Measurements from ENCODE around the gene PNMA3. TPM values are rescaled to one million over a fixed set of nuclear protein-coding genes. Genes with fewer than 3 reads are reported as not detected.

The PNMA3 gene
- total and polyA plus RNA-seq, 10 of the 15 experiments (the other 5 are each of a cell fraction or from before 2014, with no cell fraction given), result 0.06 TPM; not detected in 9

DNA sequence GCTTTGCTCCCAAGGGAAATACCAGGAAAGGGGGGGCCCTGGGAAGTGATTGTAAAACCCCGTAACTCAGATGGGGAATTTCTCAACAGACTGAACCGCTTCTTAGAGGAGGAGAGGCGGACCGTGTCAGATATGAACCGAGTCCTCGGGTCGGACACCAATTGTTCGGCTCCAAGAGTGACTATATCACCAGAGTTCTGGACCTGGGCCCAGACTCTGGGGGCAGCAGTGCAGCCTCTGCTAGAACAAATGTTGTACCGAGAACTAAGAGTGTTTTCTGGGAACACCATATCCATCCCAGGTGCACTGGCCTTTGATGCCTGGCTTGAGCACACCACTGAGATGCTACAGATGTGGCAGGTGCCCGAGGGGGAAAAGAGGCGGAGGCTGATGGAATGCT is 1.0 kb downstream of the PNMA3 start:
- Histone ChIP-seq H3K27ac (ENCODE audit: control insufficient read depth, insufficient read depth) (no peak overlapping the region), H3K4me3 (no peak overlapping the region), H3K27me3 (replicated peaks in 1 of 2; ENCODE audit: control insufficient read depth in 2 of 2, insufficient read depth in 2 of 2, low read length in 1 of 2) (no peaks in the 10 kb centered on the region), H3K4me1 (ENCODE audit: control insufficient read depth, insufficient read depth, low read length) (no peaks in the 10 kb centered on the region), H3K9me3 (replicated peaks; ENCODE audit: control insufficient read depth, insufficient read depth, low read length) (no peaks in the 10 kb centered on the region), H3K79me2 (ENCODE audit: control insufficient read depth, insufficient read depth, low read length) (no peaks in the 10 kb centered on the region), H4K20me1 (ENCODE audit: control insufficient read depth, insufficient read depth) (no peaks in the 10 kb centered on the region), H3K4me2 (ENCODE audit: control insufficient read depth, insufficient read depth) (no peak overlapping the region), H3K36me3 (ENCODE audit: control insufficient read depth in 2 of 2, insufficient read depth in 2 of 2, low read length in 1 of 2) (no peaks in the 10 kb centered on the region), H2AFZ (ENCODE audit: control insufficient read depth, low read depth, low read length) (no peak overlapping the region), H3K9ac (ENCODE audit: control insufficient read depth, insufficient read depth, low read length) (no peak overlapping the region)
- ATAC-seq (no peak), DNase-seq (ENCODE audit: low read depth, low spot score) (no peak), FAIRE-seq (no peak)
- SMC1A ChIA-PET (ENCODE audit: uncharacterized antibody, unreplicated experiment), result no interaction called here
- no TSS peak for BruUV-seq (replicated peaks)
- in situ Hi-C loops (cut with MboI), result no loop called here
- WGBS (ENCODE audit: insufficient coverage, insufficient replicate concordance, low lambda C conversion rate, missing lambda C conversion rate), result 63% methylated on average over 11 of the region's 11 CpGs
- CTCF ChIA-PET, result no interaction called here
- POLR2A ChIA-PET, result no interaction called here
- TF ChIP-seq TARDBP (IDR thresholded peaks at IDR 0.05; ENCODE audit: borderline replicate concordance), result no peak
- RAD21 ChIA-PET (ENCODE audit: unreplicated experiment), result no interaction called here
- intact Hi-C loops (cut with micrococcal nuclease; ENCODE audit: unreplicated experiment), result no loop called here

DNA sequence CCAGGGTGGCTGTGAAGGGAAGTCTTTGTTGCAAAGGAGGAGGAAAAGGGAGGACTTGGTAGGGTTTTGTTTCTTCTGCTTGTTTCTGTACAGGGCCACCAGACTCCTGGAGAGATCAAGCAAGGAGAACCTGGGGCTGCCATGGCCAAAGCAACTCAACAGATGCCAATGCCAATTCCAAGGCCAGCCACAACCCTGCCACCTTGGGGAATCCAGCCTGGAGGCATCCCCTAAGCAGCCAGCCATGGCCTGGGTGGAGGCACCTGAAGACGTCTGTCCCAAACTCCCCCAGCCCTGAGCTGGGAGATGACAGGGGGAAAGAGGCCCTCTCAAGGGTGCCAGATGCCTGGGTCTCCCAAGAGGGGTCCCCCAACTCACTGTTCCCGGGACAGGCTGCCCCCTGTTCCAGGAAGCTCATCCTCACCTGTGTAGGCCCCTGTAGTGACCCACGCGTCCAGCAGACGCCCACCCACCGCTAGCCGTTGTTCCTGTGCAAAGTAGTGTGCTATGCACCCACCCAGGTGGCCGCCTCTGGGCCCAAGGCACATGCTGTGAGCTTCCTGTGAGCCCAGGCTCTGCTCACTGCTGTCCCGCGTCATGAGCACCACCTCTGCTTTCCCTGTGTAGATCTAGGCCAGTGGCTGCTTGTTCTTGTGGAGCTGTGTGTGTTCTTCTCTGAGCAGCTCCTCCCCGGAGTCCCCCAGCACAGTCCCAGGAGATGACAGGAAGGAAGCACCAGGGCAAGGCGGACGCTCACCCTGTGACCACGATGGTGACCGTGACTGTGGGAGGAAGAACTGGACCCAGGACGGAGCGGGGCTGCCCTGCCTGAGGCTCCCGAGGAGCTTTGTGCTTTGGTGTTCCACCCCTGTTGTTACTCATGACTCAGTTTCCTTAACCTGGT is 3.2 kb downstream of the PNMA3 start:
- CTCF ChIA-PET, result interaction anchor here (0.6 kb wide), 1 partner anchor 1718 kb away, joined by 3 read pairs; no protein-coding TSS in a partner anchor
- POLR2A ChIA-PET, result no interaction called here
- no TSS peak for BruUV-seq (replicated peaks)
- Histone ChIP-seq H2AFZ (ENCODE audit: control insufficient read depth, low read depth, low read length) (no peak overlapping the region), H3K4me3 (no peak overlapping the region), H3K79me2 (ENCODE audit: control insufficient read depth, insufficient read depth, low read length) (no peaks in the 10 kb centered on the region), H3K4me2 (ENCODE audit: control insufficient read depth, insufficient read depth) (no peak overlapping the region), H3K27ac (ENCODE audit: control insufficient read depth, insufficient read depth) (no peak overlapping the region), H3K9ac (ENCODE audit: control insufficient read depth, insufficient read depth, low read length) (no peak overlapping the region), H3K9me3 (replicated peaks; ENCODE audit: control insufficient read depth, insufficient read depth, low read length) (no peaks in the 10 kb centered on the region), H4K20me1 (ENCODE audit: control insufficient read depth, insufficient read depth) (no peaks in the 10 kb centered on the region), H3K4me1 (ENCODE audit: control insufficient read depth, insufficient read depth, low read length) (no peaks in the 10 kb centered on the region), H3K36me3 (ENCODE audit: control insufficient read depth in 2 of 2, insufficient read depth in 2 of 2, low read length in 1 of 2) (no peaks in the 10 kb centered on the region), H3K27me3 (replicated peaks in 1 of 2; ENCODE audit: control insufficient read depth in 2 of 2, insufficient read depth in 2 of 2, low read length in 1 of 2) (no peaks in the 10 kb centered on the region)
- FAIRE-seq (no peak), ATAC-seq (no peak), DNase-seq (ENCODE audit: low read depth, low spot score) (no peak)
- in situ Hi-C loops (cut with MboI) (no loop called here), intact Hi-C loops (cut with micrococcal nuclease; ENCODE audit: unreplicated experiment) (loop anchor here (5.0 kb wide), 1 partner anchor 258 kb away; no protein-coding TSS in a partner anchor)
- WGBS (ENCODE audit: insufficient coverage, insufficient replicate concordance, low lambda C conversion rate, missing lambda C conversion rate), result 34% methylated on average over 17 of the region's 18 CpGs
- SMC1A ChIA-PET (ENCODE audit: uncharacterized antibody, unreplicated experiment), result no interaction called here
- RAD21 ChIA-PET (ENCODE audit: unreplicated experiment), result no interaction called here
- TF ChIP-seq, protein P1, sequence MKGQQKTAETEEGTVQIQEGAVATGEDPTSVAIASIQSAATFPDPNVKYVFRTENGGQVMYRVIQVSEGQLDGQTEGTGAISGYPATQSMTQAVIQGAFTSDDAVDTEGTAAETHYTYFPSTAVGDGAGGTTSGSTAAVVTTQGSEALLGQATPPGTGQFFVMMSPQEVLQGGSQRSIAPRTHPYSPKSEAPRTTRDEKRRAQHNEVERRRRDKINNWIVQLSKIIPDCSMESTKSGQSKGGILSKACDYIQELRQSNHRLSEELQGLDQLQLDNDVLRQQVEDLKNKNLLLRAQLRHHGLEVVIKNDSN (IDR thresholded peaks at IDR 0.05; ENCODE audit: borderline replicate concordance, extremely low read length, insufficient read depth, low read depth, low read length), result no peak
- TF ChIP-seq SIN3A (IDR thresholded peaks at IDR 0.05; ENCODE audit: low read depth, low read length) (no peak), SREBF1 (IDR thresholded peaks at IDR 0.05; ENCODE audit: low read length) (no peak), SPI1 (IDR thresholded peaks at IDR 0.05; ENCODE audit: borderline replicate concordance, insufficient read depth, low read depth, low read length) (no peak), MEF2A (IDR thresholded peaks at IDR 0.05; ENCODE audit: insufficient read depth, low read depth, low read length) (no peak), HCFC1 (IDR thresholded peaks at IDR 0.05; ENCODE audit: low read length) (no peak), SMAD1 (IDR thresholded peaks at IDR 0.05; ENCODE audit: low read depth, partially characterized antibody) (no peak), DPF2 (IDR thresholded peaks at IDR 0.05) (no peak), SMC3 (IDR thresholded peaks at IDR 0.05; ENCODE audit: borderline replicate concordance, low read length) (no peak), WRNIP1 (IDR thresholded peaks at IDR 0.05; ENCODE audit: borderline replicate concordance, low read depth, low read length) (no peak)
- TF ChIP-seq, protein P2, sequence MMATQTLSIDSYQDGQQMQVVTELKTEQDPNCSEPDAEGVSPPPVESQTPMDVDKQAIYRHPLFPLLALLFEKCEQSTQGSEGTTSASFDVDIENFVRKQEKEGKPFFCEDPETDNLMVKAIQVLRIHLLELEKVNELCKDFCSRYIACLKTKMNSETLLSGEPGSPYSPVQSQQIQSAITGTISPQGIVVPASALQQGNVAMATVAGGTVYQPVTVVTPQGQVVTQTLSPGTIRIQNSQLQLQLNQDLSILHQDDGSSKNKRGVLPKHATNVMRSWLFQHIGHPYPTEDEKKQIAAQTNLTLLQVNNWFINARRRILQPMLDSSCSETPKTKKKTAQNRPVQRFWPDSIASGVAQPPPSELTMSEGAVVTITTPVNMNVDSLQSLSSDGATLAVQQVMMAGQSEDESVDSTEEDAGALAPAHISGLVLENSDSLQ (IDR thresholded peaks at IDR 0.05), result no peak
